Measurements from ENCODE around the gene CD209.

GRCh38 chr19:7715671-7716070 lies 31.7 kb downstream of the CD209 start:
- TF ChIP-seq CTCF (conservative IDR thresholded peaks at IDR 0.05 in 1 of 2, IDR thresholded peaks at IDR 0.05 in 1 of 2; ENCODE audit: extremely low read depth in 1 of 2, insufficient read depth in 1 of 2, low read depth in 1 of 2, low read length in 2 of 2) (no peak), EZH2 (IDR thresholded peaks at IDR 0.05; ENCODE audit: borderline replicate concordance, low read length) (no peak)

All from mammary epithelial cell (primary cell).